Bone marrow (tissue), 2 donors: ENCODE measurements around the gene AUTS2.

ENCODE experiments used
- DNase-seq, 2 donors: peaks; one replicate each; lab custom pipeline; 2025; lab: John Stamatoyannopoulos, UW

AUTS2 gene

DNA sequence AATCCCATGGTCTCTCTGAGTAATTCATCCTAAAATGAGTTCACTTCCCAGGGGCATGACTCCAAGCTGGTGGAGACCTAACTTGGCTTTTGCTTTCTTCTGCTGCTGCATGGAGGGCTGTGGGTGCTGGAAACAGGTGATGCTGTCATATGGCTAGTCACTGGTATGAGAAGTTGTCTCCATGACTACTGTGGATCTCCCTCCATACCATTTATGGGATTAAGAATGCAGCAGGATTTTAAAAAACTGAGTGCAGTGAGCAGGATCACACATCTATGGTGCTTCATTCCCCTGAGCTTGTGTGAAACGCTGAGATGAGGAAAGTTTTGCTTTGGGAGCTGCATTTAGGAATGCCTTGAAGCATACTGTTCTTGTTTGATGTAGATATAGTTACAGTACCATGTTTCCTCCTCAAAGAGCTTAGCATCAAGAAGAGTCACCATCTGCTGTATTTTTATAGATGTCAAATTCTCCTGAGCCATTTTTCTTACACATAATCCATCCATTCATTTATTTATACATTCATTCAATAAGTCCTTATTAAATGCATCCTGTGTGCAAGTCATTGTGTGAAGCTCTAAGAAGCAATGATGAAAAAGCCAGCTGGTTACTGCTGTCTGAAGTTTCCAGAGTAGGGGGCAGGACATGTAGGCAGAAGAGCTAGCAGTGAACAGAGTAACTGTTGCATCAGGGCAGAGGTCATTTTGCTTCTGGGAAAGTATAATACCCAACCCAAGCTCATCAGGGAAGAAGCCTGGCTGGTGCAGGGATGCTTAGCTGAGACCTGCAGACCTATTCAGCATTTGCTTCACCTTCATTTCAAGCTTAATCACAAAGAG is 534.8 kb downstream of the AUTS2 start:
- no peak for DNase-seq

DNA sequence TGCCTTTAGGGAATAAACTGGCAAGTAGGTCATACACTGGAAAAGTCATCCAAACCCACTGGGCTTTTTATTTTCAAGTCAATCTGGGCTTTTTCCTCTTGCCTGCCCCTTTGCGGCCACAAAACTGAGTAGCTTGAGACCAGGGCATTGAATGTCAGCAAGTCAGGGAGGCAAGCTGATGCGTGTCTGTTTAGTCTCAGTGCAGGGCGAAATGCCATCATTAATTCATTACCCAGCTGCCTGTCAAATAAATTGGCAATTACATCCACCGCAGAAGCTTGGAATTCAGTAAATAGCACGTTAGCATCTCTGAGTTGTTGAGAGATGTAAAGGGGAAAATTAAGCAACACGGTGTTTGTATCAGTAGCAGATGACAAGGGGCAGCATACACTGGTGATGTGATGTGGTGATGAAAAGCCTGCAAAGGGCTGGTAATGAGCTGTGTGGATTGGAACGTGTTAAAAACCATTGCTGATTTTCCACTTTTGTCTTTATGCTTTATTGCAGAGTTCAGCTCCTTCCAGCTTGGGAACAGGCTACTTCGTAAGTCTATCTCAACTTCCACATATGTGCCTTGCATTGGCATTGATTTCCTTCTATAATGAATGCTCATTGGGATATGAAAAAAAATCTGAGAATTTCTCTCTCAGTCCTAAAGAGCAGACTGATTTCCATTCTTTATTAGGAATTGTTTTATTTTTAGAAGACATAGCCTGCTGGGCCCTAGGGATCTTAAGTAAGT is 535.9 kb downstream of the AUTS2 start:
- DNase-seq, result no peak

DNA sequence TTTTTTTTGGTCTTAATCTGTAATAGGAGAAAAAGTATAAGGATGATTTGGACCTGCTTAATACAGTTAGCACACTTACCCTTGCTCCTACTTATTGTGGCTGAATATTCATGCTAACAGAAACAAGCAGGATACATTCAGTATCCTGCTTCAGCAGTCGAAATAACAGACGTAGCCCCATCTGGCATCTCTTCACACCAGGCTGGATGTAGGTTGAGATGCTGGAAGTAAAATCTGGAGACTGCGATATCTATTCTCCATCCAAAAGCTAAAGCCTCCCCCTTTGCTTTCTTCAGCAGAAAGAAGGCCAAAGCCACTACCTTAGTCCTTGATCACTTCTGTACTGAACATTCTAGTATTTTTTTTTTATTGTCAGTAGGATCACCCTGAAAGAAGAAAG is 537.4 kb downstream of the AUTS2 start:
- no peak for DNase-seq

DNA sequence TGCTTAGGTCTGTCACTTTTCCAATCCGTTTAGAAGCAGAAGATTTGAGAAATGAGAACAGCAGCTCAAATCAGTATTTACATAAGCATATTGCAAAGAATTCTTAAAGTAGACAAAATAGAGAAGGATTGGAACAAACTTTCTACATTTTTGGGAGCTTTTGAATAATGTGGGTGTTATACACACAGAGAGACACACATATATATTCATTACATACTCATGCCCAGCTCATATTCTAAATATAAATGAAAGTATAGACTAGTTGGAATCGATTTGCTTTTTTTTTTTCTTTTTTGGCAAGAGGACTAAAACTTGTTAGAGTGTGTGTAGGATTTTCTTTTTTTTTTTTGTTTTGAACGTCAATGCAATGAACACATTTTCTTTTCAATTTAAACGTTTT is 538.9 kb downstream of the AUTS2 start:
- no peak for DNase-seq

DNA sequence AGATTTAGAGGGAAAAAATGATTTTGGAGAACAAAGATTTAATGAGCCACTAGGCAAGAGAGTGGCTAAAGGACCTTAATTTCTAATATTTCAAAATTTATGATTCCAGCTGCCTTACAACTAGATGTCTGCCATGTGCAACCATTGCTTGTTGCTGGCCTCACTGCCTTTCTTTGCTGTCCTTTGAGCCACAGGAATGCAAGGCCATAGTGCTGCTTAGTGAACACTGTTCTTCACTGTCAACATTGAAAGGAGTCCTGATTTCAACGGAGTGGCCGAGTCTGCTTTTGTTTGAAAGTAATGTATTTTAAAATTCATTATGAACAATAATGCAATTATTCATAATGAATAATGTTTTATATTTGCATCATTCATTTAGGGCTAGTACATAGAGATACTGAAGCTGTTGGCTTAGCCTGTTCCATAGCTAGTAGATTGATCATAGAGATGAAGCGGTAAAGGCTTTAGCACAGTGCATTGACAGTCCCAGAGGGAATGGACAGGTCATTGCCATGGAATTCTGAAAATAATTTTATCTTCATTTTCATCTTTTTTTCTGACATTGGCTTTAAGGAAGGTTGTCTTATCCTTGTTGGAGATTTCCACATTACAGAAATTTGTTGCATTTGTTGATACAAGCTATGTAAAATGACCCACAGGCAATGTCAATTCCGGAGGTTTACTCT is 544.1 kb downstream of the AUTS2 start:
- no peak for DNase-seq

DNA sequence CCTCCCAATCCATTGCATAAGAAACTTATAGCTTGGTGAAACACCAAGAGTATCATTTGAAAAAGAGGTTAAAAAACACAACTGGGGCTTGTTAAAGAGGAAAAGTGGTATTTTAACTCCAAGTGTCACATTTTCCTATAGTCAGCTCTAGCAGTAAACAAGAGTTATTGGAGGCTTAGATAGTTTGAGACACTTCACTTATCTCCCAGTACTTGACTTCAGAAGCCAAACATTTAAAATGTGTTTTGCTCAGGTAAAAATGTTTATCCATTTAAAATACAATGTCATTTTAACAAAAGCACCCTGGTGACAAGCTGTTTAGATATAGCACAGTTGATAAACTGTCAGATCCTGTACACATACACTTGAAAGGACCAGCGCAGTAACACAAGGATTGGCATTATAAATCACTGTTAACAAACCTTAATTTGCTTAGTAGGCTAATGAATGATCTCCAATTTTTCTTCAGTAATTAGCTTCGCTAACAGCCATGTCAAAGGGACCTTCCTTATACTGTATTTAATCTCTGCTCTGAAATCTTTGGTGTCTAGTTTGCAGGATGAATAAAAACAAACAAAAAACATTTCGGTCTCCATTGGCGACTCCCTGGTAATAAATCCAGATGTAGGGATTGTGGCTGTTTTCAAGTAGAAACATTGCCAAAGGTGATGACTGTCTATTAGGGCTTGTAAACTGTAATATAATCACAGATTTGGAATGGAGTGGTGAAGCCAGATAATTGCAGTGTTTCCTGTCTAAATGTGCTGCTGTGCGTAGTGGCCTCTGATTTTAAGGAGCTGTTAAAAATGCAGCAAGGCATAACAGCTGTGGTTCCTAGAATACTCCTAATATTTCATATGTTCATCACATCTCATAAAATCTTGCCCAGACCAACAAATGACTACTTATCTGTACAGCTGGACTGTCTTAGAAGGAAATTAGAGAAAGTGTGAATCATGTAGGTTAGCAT is 545.1 kb downstream of the AUTS2 start:
- no peak for DNase-seq

DNA sequence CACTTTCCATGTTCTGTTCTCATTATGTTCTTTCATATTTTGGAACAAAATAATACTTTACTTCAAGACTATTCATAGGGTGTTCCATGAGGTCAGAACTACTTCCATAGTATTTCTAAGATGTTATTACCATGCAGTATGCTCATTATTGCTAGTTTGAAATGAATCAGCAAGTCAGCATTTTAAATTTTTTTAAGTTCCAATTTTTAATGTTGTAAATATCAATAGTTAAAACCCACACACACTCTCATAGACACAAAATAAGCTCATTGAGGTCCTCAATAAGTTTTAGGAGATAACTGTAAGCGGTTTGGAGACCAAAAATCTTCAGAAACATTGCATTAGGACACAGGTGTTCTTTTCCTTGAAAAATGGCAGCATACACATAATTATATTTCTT is 550.7 kb downstream of the AUTS2 start:
- DNase-seq, result no peak

DNA sequence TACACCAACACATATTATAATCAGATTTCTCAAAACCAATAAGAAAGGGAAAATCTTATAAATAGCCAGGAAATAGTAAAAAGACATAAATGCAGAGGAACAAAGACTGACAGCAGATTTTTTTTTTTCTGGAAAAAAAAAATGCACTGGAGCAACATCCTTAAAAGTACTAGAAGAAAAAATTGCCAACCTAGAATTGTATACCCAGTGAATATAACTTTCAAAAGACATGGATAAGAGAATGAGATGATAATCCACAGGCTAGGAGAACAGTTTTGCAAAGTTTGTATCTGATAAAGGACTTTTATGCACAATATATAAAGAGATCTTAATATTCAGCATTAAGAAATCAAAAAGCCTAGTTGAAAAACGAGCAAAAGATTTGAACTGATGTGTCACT is 554.0 kb downstream of the AUTS2 start:
- no peak for DNase-seq

DNA sequence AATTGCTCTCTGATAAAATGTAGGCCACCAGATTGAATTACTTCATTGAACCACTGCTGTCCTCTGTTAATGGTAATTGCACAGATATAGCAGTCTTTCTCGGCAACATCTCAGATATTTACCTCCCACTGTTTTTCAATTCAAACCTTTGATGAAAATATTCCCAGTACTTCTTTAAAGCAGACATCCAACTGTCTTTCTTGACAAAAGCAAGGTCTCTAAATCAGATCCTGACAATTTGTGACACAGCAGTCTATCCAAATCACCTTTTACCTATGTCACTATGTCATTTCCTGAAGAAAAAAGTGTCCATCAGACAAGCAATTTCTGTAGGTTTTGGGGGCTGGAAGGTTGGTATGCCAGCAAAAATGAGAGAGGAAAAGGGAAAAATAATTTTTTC is 555.7 kb downstream of the AUTS2 start:
- no peak for DNase-seq

DNA sequence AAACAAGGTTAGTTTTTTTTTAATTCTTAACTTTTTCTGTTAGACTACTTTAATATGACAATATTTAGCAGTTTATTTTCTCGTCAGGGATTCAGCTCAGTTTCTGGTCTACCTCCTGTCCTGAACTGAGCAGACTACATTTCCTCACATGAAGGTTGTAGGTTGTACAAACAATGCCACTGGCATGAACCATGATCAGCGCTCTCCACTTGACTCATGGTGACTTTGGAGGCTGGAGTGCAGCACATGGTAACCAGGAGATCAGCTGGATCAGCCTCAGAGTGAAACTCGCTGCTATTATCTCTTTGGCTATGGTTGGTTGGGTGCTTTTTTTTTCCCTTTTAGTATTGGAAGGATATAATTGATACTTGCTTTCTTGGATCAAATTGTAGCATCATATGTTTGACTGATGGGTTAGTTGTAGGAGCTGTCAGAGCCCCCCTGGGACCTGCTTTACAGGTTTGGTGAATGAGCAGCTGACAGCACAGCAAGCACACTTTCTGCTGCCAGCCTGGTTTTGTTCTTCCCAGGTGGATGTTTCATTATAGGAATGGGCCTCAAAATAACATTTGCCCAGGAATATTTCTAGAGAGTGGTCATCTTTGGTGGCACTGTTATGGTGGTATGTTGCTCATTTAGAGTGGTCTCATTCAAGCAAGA is 556.4 kb downstream of the AUTS2 start:
- no peak for DNase-seq

DNA sequence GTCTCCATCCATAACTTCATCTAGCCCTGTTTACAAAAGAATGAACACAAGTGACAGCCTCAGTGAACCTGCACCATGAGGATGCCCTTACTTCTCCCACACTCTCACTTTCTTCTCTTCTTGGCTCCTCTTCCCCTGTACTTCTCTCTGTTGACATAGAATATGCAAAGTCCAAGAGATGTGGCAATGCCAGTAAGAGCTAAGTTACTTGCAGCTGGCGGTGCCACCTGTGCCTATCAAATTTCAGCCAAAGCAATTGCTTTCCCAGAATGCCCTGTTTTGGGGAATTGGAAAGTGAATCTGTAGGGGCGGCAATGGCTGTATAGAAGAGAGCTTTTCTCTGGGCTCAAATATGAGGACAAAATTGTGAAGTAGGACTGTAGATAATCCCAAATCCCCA is 557.8 kb downstream of the AUTS2 start:
- no peak for DNase-seq

DNA sequence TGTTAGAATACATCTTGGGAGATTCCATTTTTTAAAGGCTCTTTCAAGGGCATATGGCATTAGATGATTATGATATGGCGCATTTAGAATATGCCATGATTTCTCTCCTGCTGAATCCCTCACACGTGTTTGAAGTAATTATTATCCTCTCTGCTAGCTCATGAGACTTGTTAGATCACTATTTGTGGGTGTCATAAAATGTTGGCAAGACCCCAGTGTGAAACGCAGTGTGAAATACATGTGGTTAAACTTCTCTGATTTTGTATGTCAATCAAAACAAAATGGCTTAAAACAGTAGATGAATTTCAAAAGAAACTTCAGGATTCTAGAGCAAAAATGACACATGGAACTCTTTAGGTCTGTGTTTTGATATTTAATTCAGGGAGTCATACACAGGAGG is 560.8 kb downstream of the AUTS2 start:
- DNase-seq, result no peak

DNA sequence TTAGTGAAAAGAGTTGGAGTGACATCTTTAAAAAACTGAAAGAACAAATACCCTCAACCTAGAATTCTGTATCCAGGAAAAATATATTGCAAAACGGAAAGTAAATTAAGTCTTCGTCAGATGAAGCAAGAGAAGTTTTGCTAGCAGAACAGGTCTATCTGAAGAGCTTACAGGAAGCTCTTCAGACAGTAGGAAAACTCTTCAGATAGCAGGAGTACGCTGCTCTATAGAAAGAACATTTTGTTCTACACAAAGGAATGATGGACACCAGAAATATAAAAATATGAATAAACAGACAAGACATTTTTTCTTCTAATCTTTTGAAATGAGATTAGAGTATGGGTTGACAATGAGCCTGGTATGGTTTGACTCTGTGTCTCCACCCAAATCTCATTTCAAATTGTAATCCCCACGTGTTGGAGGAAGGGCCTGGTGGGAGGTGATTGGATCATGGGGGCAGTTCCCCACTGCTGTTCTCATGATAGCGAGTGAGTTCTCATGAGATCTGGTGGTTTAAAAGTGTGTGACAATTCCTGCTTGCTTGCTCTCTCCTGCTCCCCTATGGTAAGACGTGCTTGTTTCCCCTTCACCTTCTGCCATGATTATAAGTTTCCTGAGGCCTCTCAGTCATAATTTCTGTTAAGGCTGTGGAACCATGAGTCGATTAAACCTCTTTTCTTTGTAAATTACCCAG is 567.3 kb downstream of the AUTS2 start:
- DNase-seq, result no peak

DNA sequence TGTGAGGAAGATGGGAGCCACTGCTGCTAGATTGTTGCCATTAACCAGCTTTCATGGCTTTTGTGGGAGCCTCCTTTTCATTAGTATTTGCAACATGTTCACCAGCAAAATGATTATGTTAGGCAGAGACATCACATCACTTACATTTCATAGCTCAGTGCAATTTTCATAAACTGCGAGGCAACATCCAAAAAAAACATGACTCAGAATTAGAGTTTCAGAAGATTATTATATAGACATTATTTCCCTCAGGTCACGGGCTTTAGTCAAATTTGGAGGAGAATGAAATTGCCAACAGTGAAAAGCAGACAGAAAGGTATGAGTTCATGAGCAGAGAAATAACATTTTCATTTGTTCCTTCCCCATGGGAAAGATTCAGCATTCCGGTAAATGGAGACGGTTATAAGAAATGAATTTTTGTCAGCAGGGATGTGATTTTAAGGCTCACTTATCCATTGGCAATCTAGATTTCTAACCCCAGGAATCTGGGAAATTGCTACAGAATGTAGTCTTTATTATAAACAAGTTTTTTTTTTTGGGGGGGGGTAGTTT is 573.2 kb downstream of the AUTS2 start:
- no peak for DNase-seq

DNA sequence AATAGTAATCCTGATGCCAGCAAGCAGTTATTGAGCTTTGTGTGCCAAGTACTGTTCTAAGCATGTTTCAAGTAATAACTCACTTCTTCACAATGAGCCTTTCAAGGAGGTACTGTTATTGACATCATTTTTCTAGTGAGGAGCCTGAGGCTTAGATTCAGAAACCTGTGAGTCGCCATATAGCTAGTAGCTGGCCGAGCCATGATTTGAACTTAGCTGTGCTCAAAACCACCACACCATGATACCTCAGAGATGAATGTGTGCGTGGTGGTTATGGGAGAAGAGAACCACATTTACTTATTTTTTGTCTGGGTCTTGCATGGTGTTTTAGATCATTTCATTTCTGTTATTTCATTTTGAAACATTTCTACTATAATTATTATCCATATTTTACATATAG is 578.9 kb downstream of the AUTS2 start:
- DNase-seq, result no peak

DNA sequence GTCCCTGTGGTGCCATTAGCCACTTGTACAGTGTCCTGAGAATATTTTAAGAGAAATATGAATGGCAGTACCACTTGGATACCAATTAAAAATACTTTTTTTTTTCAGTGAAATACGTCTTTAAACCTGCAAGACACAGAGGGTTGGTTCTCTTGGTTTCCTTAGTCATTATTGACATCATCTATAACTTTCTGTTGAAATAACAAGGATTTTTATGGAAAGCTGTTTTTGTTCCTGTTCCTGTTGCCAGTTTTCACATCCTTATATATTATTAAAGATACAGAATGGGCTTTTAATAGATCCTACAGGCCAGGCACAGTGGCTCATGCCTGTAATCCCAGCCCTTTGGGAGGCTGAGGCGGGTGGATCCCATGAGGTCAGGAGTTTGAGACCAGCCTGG is 579.9 kb downstream of the AUTS2 start:
- DNase-seq, result no peak

DNA sequence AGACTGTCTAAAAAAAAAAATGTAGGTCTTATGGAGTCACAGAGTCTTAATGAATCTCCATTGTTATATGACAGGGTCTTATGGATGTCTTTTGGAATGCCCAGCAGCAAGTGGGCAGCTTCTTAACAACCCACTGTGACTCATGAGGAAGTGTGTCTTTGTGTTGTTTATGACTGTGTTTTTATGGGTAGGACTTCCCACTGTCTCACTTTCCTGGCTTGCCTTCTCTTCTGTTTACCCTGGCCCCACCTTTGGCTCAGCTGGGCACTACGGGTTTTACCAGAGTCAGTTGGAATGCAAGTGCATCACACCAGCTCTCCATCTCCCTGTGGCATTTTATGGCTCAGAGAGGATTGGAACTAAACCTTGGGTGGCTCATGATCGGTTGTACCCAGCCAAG is 580.5 kb downstream of the AUTS2 start:
- DNase-seq, result no peak

DNA sequence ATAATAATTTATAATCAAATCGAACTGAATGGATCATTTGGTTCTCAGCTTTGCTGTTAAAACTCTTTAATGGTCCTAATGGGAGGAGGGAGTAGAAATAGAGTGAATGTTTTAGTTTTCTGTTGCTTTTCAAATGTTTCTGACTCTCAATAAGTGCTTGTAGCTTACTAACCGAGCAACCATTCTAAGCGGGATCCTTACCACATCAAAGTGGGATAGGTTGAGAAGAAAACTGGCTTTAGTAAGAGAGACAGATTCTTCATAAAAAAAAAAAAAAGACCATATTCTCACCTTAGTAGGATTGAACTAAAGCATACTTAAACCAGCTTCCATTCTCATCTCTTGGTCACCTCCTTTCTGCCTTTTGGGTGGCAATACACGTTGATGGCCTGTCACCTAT is 584.2 kb downstream of the AUTS2 start:
- no peak for DNase-seq

DNA sequence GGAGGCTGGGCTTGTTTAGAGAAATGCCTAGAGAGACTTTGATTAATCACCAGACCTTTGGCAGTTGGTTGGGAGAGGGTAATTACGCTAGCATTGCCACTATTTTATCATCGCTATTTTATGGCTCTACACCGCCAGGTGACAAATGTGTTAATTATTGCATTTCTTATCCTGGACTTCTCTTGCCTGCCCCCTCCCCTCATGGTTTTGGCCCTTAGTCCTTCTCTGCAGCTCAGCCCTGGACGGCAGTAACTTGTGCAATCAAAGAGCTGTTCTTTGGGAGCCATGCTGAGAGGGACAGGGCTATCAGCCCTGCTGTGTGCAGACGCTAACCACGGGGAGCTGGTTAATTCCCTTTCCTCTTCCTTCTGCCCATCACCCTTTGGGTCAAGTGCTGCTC is 585.0 kb downstream of the AUTS2 start:
- no peak for DNase-seq

DNA sequence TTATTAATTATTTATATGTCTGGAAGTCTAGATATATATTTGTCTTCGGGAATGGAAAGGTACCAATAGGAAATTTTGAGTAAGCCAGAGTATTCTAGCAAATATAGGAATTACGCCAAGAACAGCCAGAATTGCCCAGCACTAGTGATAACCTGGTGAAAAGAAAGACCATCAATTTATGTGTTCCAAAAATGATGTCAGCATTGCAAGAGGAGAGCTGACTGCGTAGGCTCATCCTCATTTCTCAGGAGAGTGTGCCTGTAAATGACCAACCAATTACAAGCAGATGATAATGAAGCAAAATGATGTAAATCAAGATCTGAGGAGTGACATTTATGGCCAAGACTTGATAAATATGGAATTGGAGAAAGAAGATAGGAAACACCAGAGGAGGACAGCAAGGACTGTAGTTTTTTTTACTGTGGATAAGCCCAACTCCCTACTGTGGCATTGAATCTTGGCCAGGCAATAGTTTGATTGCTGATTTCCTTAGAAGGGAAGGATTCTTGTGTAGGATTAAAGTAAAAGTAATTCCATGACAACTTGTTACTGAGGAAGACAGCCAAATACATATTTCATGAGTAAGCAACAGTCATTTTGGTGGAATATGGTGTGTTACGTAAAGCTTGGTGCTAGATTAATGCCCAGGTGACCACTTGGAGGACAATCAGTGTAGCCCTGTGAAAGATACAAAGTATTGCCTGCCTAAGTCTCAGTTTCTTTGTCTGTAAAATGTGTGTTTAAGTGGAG is 590.8 kb downstream of the AUTS2 start:
- DNase-seq, result no peak
